ENCODE data around the gene REEP3.

REEP3 gene

DNA sequence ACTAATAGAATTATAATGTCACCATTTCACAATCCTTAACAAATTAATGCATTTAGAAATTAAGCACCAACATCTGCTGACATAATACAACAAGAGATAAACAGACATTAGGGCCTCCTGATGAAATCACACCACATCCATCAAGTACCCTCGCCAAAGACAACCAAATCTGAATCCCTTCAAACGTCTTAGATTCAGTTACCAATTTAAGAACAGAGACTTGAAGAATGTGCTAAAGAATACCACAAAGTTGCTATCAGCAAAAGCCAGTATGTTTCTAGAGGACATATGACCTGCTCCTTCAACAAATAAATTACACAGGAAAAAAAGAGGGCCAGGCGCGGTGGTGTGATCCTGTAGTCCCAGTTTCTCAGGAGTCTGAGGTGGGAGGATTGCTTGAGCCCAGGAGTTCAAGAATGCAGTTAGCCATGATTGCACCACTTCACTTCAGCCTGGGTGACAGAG lies 144.5 kb downstream of the REEP3 start:
- DNase-seq (ENCODE audit: low read depth in 2 of 2) = no peak

GRCh38 chr10:63666836-63667383 lies 145.7 kb downstream of the REEP3 start:
- DNase-seq (ENCODE audit: low read depth in 2 of 2) = no peak

GRCh38 chr10:63667596-63668480 lies 146.6 kb downstream of the REEP3 start:
- DNase-seq (ENCODE audit: low read depth in 2 of 2) = no peak

DNA sequence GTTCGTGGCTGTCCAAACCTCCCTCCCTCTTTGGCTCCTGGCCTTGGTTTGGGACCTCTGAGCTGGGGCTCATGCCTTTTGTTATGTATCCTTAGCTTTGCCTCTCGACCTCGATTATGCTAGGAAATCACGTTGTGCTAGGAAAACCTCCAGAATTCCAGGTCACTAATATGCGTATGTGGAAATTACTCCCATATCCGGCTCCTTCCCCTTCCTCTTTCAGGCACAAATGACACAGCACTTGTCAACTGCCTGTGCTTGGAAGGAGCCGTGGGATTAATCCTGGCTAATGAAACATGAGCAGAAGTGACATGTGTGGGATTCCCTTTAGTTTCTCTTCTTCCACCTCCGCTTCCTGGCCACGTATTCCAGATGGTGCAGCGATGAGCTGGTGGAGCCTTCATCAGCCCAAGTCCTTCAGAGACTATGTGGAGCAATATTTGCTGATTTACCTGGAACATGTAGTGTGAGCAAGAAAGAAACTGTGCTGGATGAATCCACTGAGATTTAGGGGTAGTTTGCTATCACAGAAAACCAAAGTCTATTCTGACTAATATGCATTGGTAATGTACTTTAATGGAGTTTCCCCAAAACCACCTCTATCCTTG lies 149.2 kb downstream of the REEP3 start:
- DNase-seq (ENCODE audit: low read depth in 2 of 2) = no peak

DNA sequence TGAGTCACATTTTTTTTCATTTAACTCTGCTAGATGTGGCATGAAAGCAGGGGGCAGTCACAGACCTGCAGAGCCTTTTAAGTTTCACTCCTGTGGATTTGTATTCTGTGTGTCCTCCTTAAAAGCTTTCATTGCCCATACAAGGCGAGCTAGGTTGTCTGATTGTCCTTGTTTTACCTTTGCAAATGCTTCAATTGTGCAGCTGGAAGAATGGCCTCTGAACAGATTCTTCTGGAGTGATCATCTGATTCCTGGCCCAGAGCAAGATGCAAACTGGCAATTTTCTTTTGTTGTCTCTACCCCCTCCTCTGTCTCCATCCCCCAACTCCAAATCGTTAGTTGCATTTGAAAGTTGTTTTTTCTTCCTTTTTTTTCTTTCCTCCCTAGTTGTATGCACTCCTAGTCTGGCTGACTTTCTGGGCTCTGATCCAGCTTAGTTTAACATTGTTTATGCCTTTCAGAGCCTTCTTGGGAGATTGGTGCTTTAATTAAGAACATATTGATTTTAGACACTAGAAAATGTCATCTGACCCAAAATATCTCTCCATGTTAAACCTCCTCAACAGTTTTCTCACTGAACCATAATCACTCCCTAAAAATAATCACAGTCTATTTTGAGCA lies 150.2 kb downstream of the REEP3 start:
- DNase-seq (ENCODE audit: low read depth in 2 of 2) = no peak

DNA sequence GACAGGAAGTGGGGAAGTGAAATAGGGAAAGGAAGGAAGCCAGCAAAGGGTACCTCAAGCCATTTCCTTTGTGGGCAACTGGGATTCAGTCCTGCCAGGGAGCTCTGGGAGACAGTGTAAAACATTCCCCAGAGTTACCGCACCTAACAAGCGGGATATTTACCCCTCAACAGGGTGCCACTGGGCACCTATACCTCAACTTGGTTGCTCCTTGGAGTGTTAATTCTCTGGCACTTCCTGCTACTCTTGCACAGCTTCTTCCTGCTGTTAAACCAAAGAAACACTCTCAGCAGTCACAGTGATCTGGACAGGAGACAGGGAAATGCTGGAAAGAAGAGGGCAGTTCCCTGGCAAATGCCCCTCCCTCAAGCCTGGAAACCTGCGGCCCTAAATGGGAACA lies 151.3 kb downstream of the REEP3 start:
- DNase-seq (ENCODE audit: low read depth in 2 of 2) = no peak

GRCh38 chr10:63673246-63673645 lies 152.0 kb downstream of the REEP3 start:
- DNase-seq (ENCODE audit: low read depth in 2 of 2) = no peak

GRCh38 chr10:63673846-63674245 lies 152.6 kb downstream of the REEP3 start:
- DNase-seq (ENCODE audit: low read depth in 2 of 2) = no peak
